ENCODE data around the gene HHAT.

Gene HHAT

DNA sequence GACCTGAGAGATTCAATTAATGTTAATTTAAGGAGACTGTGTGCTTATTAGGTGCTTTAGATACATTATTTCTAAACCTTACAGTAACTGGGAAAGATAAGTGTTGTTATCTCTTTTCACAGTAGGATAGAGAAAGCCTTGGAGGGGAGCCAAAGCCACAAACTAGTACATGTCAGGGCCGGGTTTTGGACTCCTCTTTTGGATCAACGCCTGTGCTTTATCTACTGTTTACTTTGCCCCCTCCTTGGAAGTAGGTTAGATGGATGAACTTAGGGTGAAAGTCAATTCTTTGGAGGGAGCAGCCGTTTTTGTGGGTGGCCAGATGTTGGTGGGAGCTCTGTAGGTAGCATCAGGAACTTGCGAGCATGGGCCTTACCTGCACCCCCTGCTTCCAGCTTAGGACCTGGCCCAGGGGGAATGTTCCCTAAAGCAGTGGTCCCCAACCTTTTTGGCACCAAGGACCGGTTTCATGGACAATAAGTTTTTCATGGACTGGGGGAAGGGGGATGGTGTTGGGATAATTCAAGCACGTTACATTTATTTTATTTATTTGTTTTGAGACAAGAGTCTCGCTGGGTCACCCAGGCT, 1.7 kb downstream of the HHAT start:
- Histone ChIP-seq H3K4me1 (ENCODE audit: insufficient read depth, low read length, severe bottlenecking) (peaks cover 5% of the 10 kb centered on the region), H3K9me3 (ENCODE audit: low read length) (no peaks in the 10 kb centered on the region), H3K4me2 (ENCODE audit: low read length) (no peak overlapping the region), H3F3A (ENCODE audit: insufficient read depth, low read length) (no peaks in the 10 kb centered on the region), H3K36me3 (ENCODE audit: insufficient read depth, low read length) (no peaks in the 10 kb centered on the region), H3K4me3 (ENCODE audit: low read depth, low read length, poor library complexity, severe bottlenecking) (no peak overlapping the region), H4K20me1 (ENCODE audit: insufficient read depth, low read length) (no peaks in the 10 kb centered on the region), H3K9ac (ENCODE audit: low read length) (no peak overlapping the region), H3K27ac (ENCODE audit: low read depth, low read length, poor library complexity, severe bottlenecking) (no peak overlapping the region), H3K27me3 (ENCODE audit: insufficient read depth, low read length) (no peaks in the 10 kb centered on the region), H2AFZ (ENCODE audit: low read length) (no peak overlapping the region), H3K79me2 (ENCODE audit: insufficient read depth, low read length) (no peaks in the 10 kb centered on the region), H3K9me2 (ENCODE audit: low read depth, low read length) (no peaks in the 10 kb centered on the region)
- no peak for TF ChIP-seq EZH2 (IDR thresholded peaks at IDR 0.05; ENCODE audit: borderline replicate concordance, low read length)
- TF ChIP-seq, protein P1, sequence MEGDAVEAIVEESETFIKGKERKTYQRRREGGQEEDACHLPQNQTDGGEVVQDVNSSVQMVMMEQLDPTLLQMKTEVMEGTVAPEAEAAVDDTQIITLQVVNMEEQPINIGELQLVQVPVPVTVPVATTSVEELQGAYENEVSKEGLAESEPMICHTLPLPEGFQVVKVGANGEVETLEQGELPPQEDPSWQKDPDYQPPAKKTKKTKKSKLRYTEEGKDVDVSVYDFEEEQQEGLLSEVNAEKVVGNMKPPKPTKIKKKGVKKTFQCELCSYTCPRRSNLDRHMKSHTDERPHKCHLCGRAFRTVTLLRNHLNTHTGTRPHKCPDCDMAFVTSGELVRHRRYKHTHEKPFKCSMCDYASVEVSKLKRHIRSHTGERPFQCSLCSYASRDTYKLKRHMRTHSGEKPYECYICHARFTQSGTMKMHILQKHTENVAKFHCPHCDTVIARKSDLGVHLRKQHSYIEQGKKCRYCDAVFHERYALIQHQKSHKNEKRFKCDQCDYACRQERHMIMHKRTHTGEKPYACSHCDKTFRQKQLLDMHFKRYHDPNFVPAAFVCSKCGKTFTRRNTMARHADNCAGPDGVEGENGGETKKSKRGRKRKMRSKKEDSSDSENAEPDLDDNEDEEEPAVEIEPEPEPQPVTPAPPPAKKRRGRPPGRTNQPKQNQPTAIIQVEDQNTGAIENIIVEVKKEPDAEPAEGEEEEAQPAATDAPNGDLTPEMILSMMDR (IDR thresholded peaks at IDR 0.05; ENCODE audit: low read length): no peak

DNA sequence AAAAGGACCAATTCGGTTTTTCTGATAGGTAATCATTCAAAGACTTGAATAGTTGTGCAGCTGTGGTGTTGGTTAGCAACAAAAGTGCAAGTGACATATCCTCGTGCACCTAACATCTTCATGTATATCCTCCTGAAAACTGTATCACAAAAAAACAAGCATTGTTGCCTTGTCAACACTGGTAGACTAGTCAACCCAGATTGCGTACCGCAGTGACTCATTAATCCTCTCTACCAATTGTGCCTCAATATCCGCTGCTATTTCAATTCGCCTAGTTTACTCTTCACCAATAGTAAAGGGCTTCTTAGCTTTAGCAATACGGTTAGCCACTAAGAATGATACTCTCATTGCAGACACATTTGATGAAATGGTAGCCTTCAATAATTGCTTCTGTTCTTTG, 3.5 kb downstream of the HHAT start:
- Histone ChIP-seq H2AFZ (ENCODE audit: low read length) (no peak overlapping the region), H3K79me2 (ENCODE audit: insufficient read depth, low read length) (no peaks in the 10 kb centered on the region), H4K20me1 (ENCODE audit: insufficient read depth, low read length) (no peaks in the 10 kb centered on the region), H3K4me2 (ENCODE audit: low read length) (no peak overlapping the region), H3K4me1 (ENCODE audit: insufficient read depth, low read length, severe bottlenecking) (peaks cover 5% of the 10 kb centered on the region), H3K27me3 (ENCODE audit: insufficient read depth, low read length) (no peaks in the 10 kb centered on the region), H3F3A (ENCODE audit: insufficient read depth, low read length) (no peaks in the 10 kb centered on the region), H3K9me2 (ENCODE audit: low read depth, low read length) (no peaks in the 10 kb centered on the region), H3K9me3 (ENCODE audit: low read length) (no peaks in the 10 kb centered on the region), H3K36me3 (ENCODE audit: insufficient read depth, low read length) (no peaks in the 10 kb centered on the region), H3K27ac (ENCODE audit: low read depth, low read length, poor library complexity, severe bottlenecking) (no peak overlapping the region), H3K4me3 (ENCODE audit: low read depth, low read length, poor library complexity, severe bottlenecking) (no peak overlapping the region), H3K9ac (ENCODE audit: low read length) (no peak overlapping the region)
- TF ChIP-seq, protein P1 (IDR thresholded peaks at IDR 0.05; ENCODE audit: low read length): no peak
- TF ChIP-seq EZH2 (IDR thresholded peaks at IDR 0.05; ENCODE audit: borderline replicate concordance, low read length): no peak

GRCh38 chr1:210332719-210333398, 4.2 kb downstream of the HHAT start:
- Histone ChIP-seq H3K9ac (ENCODE audit: low read length) (no peak overlapping the region), H3K9me3 (ENCODE audit: low read length) (no peaks in the 10 kb centered on the region), H3K4me3 (ENCODE audit: low read depth, low read length, poor library complexity, severe bottlenecking) (no peak overlapping the region), H3K27ac (ENCODE audit: low read depth, low read length, poor library complexity, severe bottlenecking) (no peak overlapping the region), H2AFZ (ENCODE audit: low read length) (no peak overlapping the region), H3K4me2 (ENCODE audit: low read length) (no peak overlapping the region), H3K36me3 (ENCODE audit: insufficient read depth, low read length) (no peaks in the 10 kb centered on the region), H3K9me2 (ENCODE audit: low read depth, low read length) (no peaks in the 10 kb centered on the region), H3K27me3 (ENCODE audit: insufficient read depth, low read length) (no peaks in the 10 kb centered on the region), H3F3A (ENCODE audit: insufficient read depth, low read length) (no peaks in the 10 kb centered on the region), H3K79me2 (ENCODE audit: insufficient read depth, low read length) (no peaks in the 10 kb centered on the region), H3K4me1 (ENCODE audit: insufficient read depth, low read length, severe bottlenecking) (peaks cover 5% of the 10 kb centered on the region), H4K20me1 (ENCODE audit: insufficient read depth, low read length) (no peaks in the 10 kb centered on the region)
- TF ChIP-seq, protein P1 (IDR thresholded peaks at IDR 0.05; ENCODE audit: low read length): no peak
- TF ChIP-seq EZH2 (IDR thresholded peaks at IDR 0.05; ENCODE audit: borderline replicate concordance, low read length): no peak

Data from OCI-LY1 (cell line).